GM12872 (cell line): Measurements from ENCODE around the gene SLC39A11.

Experiments
- TF ChIP-seq, protein P1 (sequence below): IDR thresholded peaks from 3 replicates; pipeline ENCODE4 v1.5.1; 2011; ENCODE audit warnings: low read depth, mild to moderate bottlenecking, low read length, moderate library complexity; ENCODE audit not compliant: insufficient read depth

Gene SLC39A11

DNA sequence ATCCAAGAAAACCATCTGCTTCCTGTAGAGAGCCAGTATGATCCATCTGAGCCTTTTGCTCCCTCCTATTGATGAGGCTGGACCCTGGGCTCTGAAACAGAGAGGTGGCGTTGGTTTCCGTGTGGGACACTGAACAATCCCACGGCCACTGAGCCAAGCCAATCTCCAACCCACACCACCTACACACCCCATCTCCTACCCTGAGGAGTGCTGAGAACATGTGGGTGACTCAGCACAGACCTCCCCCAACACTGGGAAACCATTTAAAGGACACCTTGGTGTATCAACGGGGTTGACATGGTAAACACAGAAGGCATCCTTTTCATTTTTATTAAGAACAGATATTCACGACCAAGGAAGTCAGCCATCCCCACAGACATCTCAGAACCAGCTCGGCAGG lies 332.1 kb downstream of the SLC39A11 start:
- TF ChIP-seq, protein P1, sequence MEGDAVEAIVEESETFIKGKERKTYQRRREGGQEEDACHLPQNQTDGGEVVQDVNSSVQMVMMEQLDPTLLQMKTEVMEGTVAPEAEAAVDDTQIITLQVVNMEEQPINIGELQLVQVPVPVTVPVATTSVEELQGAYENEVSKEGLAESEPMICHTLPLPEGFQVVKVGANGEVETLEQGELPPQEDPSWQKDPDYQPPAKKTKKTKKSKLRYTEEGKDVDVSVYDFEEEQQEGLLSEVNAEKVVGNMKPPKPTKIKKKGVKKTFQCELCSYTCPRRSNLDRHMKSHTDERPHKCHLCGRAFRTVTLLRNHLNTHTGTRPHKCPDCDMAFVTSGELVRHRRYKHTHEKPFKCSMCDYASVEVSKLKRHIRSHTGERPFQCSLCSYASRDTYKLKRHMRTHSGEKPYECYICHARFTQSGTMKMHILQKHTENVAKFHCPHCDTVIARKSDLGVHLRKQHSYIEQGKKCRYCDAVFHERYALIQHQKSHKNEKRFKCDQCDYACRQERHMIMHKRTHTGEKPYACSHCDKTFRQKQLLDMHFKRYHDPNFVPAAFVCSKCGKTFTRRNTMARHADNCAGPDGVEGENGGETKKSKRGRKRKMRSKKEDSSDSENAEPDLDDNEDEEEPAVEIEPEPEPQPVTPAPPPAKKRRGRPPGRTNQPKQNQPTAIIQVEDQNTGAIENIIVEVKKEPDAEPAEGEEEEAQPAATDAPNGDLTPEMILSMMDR: no peak

DNA sequence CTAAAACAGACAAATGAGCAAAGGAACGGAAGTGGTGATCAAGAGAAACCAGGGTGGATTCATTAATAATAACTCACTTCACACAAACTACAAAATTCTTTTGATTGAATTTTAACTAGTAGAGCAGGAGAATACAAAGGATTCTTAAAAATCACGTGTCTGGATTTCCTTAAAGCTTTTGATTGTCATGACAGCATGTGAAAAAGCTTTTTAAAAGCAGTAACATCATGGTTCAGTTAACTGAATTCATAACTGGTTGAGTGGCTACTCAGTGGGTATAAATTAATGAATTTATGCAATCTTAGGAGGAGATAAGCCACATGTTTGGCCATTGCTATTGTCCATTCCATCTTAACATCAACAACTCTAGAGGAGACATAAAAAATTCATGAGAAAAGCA lies 333.2 kb downstream of the SLC39A11 start:
- TF ChIP-seq, protein P1: no peak

DNA sequence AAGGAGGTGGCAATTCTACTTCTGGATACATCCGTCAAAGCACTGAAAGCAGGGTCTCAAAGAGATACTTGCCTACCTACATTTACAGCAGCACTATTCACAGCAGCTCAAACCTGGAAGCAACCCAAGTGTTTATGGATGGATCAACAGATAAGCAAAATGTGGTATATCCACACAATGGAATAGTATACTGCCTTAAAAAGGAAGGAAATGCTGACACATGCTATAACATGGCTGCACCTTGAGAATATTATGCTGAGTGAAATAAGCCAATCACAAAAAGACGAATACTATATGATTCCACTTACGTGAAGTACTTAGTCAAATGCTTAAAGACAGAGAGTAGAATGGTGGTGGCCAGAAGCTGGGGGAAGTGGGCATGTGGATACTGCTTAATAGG lies 336.2 kb downstream of the SLC39A11 start:
- TF ChIP-seq, protein P1: no peak

DNA sequence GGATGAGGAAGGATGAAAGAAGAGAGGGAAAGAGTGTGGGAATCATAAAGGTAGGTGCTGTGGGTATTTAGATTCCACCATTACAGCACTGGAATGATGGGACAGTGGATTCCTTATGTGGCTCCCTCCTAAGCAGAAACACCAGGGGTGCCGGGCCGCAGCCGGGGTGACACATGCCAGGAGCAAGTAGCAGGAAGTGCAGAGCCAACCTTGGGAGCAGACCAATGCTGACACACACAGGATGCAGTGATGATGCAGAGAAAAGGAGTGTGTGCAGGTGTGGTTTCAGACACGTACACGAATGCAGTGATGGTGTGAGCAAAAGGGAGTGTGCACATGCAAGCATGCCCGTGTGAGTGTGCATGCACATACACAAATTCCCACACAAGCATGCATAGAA lies 338.0 kb downstream of the SLC39A11 start:
- TF ChIP-seq, protein P1: no peak

DNA sequence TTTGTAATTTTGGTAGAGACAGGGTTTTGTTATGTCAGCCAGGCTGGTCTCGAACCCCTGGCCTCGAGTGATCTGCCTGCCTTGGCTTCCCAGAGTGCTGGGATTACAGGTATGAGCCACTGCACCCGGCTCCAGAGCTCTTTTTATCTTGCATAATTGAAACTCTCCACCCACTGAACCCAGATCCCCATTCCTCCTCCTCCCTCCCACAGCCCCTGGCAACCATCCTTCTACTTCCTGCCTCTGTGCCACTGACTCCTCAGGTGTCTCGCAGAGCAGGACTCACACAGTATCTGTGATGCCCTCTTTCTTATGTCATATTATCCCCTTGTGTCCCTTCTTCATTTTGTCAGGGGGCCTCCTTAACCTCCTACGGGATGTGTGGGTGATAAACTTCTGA lies 340.7 kb downstream of the SLC39A11 start:
- TF ChIP-seq, protein P1: no peak

DNA sequence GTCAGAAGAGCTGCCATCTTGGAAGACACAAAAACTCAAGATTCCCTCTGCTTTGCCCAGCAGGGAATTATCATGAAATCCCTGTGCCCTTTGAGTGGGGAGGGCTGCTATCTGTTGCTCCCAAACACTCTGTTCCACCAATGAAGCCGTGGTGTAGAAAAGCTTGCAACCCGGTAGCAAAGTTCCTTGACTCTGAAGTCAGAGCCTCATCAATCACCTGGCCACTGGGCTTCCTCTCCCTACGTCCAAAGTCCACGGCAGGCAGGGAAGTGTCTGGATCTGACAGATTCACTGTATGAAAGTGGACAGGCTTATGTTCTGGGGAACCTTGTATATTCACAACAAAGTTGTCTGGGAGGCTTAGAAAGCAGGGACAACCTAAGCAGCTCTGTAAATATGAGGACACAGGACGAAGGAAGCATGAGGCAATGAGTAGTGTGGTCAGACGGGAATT lies 343.3 kb downstream of the SLC39A11 start:
- TF ChIP-seq, protein P1: no peak

DNA sequence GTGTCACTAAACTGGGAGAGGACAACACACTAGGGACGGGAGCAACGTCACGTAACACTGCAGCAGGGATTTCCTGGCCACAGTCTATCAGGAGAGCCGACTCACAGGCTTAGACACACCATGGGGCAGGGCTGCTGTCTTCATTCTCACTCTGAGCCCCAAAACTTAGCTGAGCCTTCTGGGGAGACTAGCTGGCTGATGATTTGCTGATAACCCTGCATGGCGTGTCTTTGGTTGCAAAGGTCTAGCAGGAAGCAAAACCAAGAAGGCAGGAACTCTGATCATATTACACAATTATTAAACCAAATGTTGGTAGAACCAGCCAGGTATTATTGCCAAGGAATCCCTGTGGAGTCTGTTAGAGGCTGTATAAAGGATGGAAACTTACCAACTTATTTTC lies 345.0 kb downstream of the SLC39A11 start:
- TF ChIP-seq, protein P1: no peak

DNA sequence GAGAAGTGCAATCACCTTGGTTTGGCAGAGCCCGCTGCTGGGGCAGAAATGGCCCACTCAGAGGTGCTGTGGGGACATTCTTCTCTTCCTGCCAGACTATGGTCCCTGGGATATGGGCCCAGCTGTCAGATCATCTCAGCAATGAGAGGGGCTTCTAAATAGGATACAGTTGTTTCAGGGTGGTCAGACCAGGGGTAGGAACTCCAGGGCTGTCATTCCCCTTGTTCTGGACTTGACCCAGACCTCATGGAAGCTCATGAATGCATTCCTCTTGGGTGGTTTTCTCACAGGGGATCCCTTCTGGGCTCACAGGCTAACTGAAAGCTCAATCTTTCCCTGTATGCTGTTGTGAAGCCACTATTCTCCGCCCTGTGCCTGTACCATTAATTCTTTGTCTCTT lies 347.2 kb downstream of the SLC39A11 start:
- TF ChIP-seq, protein P1: no peak
